HG03460 (cell line): ENCODE results near the gene PDGFB.

Source experiments
- ATAC-seq: cut with Tn5 transposase; IDR thresholded peaks from one replicate; pipeline ENCODE4 v1.9.1; 2021; ENCODE audit not compliant: unreplicated experiment

The PDGFB gene

GRCh38 chr22:39176714-39177455, 67.9 kb downstream of the PDGFB start:
- ATAC-seq = no peak

GRCh38 chr22:39176143-39176713, 68.6 kb downstream of the PDGFB start:
- no peak for ATAC-seq

GRCh38 chr22:39175353-39176142, 69.2 kb downstream of the PDGFB start:
- ATAC-seq = no peak

GRCh38 chr22:39174498-39175352, 70.1 kb downstream of the PDGFB start:
- no peak for ATAC-seq

GRCh38 chr22:39173787-39174497, 70.8 kb downstream of the PDGFB start:
- ATAC-seq = no peak
